Measurements from ENCODE around the gene GTF2A2. TPM values are rescaled to one million over a fixed set of nuclear protein-coding genes. Genes with fewer than 3 reads are reported as not detected.

GTF2A2 gene
- total RNA-seq, 1 experiment from 2014 or later: 132 TPM

GRCh38 chr15:59605994-59606393 is 51.3 kb downstream of the GTF2A2 start:
- no peak for DNase-seq (ENCODE audit: low spot score)

GRCh38 chr15:59598461-59598860 is 58.9 kb downstream of the GTF2A2 start:
- DNase-seq (ENCODE audit: low spot score): no peak

- DNase-seq (ENCODE audit: low spot score): no peak
These were observed 60.7 kb downstream of the GTF2A2 start for GRCh38 chr15:59596640-59597039.

- no peak for DNase-seq (ENCODE audit: low spot score)
These were observed 61.8 kb downstream of the GTF2A2 start for GRCh38 chr15:59595434-59595915.

GRCh38 chr15:59594991-59595390 is 62.3 kb downstream of the GTF2A2 start:
- DNase-seq (ENCODE audit: low spot score): no peak

- peak; percentile 25 for DNase-seq (ENCODE audit: low spot score)
These were observed 62.8 kb downstream of the GTF2A2 start for GRCh38 chr15:59594493-59594942.

- DNase-seq (ENCODE audit: low spot score): no peak
These were observed 66.0 kb downstream of the GTF2A2 start for GRCh38 chr15:59591356-59591755.

- DNase-seq (ENCODE audit: low spot score): no peak
These were observed 67.3 kb downstream of the GTF2A2 start for GRCh38 chr15:59590027-59590426.

Other genes with a start within 250 kb of the GTF2A2 start
- gene FAM81A, start 219.3 kb downstream of the GTF2A2 start, total RNA-seq (2014; rRNA removed; shearing (Covaris generic)): 0.78 and 1.3 TPM in 2 replicates
- gene GCNT3, start 45.7 kb downstream of the GTF2A2 start, total RNA-seq (2014; rRNA removed; shearing (Covaris generic)): 1.5 and 2.6 TPM in 2 replicates
- gene BNIP2, start 31.8 kb upstream of the GTF2A2 start, total RNA-seq (2014; rRNA removed; shearing (Covaris generic)): 126 and 141 TPM in 2 replicates